ENCODE results near the gene WRAP53.
"Not testable (repeated sequence)": the region's sequence is repeated elsewhere in the genome, so short reads cannot be mapped to it uniquely, and the experiment has no call there.

DNA sequence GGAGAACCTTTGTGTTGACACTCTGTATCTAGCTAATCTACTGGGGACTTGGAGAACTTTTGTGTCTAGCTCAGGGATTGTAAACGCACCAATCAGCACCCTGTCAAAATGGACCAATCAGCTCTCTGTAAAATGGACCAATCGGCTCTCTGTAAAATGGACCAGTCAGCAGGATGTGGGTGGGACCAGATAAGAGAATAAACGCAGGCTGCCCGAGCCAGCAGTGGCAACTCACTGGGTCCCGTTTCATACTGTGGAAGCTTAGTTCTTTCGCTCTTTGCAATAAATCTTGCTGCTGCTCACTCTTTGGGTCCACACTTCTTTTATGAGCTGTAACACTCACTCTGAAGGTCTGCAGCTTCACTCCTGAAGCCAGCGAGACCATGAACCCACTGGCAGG is 46.6 kb upstream of the WRAP53 start:
- TF ChIP-seq CTCF, POLR2A (IDR thresholded peaks at IDR 0.05): not testable (repeated sequence)
